OCI-LY3 (cell line): ENCODE measurements around the gene CCDC9B.
A peak's percentile ranks its signal among the peaks of the same experiment; 100 is the strongest.

Experiments used
- H2AFZ ChIP-seq: fragments of 200-600, 300-600 bp; shearing (Covaris generic); 2 replicates; pipeline ENCODE4 v1.6.0; 2014; ENCODE audit warnings: antibody characterized with exemption, low read depth, low read length
- H3K27ac ChIP-seq: fragments of 200-600, 300-600 bp; sonication (generic); 2 replicates; pipeline ENCODE4 v1.5.1; 2014; ENCODE audit warnings: mild to moderate bottlenecking, low read length, moderate library complexity, mixed read lengths
- H3K27me3 ChIP-seq: fragments of 200-600, 300-600 bp; sonication (generic); 2 replicates; pipeline ENCODE4 v1.6.1; 2014; ENCODE audit warnings: low read depth, low read length, mixed read lengths
- H3K36me3 ChIP-seq: fragments of 200-600, 300-600 bp; sonication (generic); replicated peaks from 2 replicates; pipeline ENCODE3; 2014; ENCODE audit warnings: low read depth, low read length, mixed read lengths
- H3K4me1 ChIP-seq: fragments of 300-600, 200-600 bp; sonication (generic); 2 replicates; pipeline ENCODE4 v1.6.1; 2014; ENCODE audit warnings: low read length, mixed read lengths
- H3K4me2 ChIP-seq: fragments of 200-600, 300-600 bp; sonication (generic); 2 replicates; pipeline ENCODE4 v1.6.1; 2014; ENCODE audit warnings: low read length, mixed read lengths
- H3K4me3 ChIP-seq: fragments of 300-600, 200-600 bp; sonication (generic); 2 replicates; pipeline ENCODE4 v1.5.1; 2014; ENCODE audit warnings: antibody characterized with exemption, mild to moderate bottlenecking, low read length, moderate library complexity
- H3K79me2 ChIP-seq: fragments of 300-600, 200-600 bp; shearing (Covaris generic); 2 replicates; pipeline ENCODE4 v1.6.1; 2014; ENCODE audit warnings: mild to moderate bottlenecking, low read length, mixed read lengths
- H3K9ac ChIP-seq: fragments of 300-600, 200-600 bp; shearing (Covaris generic); 2 replicates; pipeline ENCODE4 v1.6.0; 2014; ENCODE audit warnings: mild to moderate bottlenecking, low read length, moderate library complexity
- H3K9me3 ChIP-seq: fragments of 200-600, 300-600 bp; shearing (Covaris generic); 2 replicates; pipeline ENCODE4 v1.6.1; 2014; ENCODE audit warnings: low read length, mixed read lengths; ENCODE audit not compliant: insufficient read depth
- H4K20me1 ChIP-seq: fragments of 200-600, 300-600 bp; sonication (generic); 2 replicates; pipeline ENCODE4 v1.6.1; 2016; ENCODE audit warnings: low read length, mixed read lengths; ENCODE audit not compliant: insufficient read depth
- CTCF ChIP-seq: fragments of 200-600, 300-600 bp; sonication (generic); IDR thresholded peaks from 2 replicates; pipeline ENCODE4 v1.5.1; 2014; ENCODE audit warnings: antibody characterized with exemption, low read length, low read depth
- EZH2phosphoT487 ChIP-seq: fragments of 200-600 bp; shearing (Covaris generic); IDR thresholded peaks from 2 replicates; pipeline ENCODE4 v1.6.1; 2018; ENCODE audit warnings: antibody characterized with exemption, mixed run types, low read depth

CCDC9B gene

GRCh38 chr15:40327457-40327856, 13.3 kb downstream of the CCDC9B start:
- Histone ChIP-seq H3K4me1 (peaks cover 30% of the 10 kb centered on the region), H3K79me2 (0 out of 2 replicates have a peak, but pooled peaks cover 2% of the 10 kb centered on the region), H2AFZ (no peak overlapping the region), H3K4me2 (no peak overlapping the region), H4K20me1 (0 out of 2 replicates have a peak, but pooled peaks cover 9% of the 10 kb centered on the region), H3K9ac (no peak overlapping the region), H3K27ac (no peak overlapping the region), H3K9me3 (no peaks in the 10 kb centered on the region), H3K36me3 (peaks cover 43% of the 10 kb centered on the region), H3K4me3 (no peak overlapping the region), H3K27me3 (no peaks in the 10 kb centered on the region)
- TF ChIP-seq CTCF = no peak
- TF ChIP-seq EZH2phosphoT487 = no peak

- TF ChIP-seq EZH2phosphoT487 = no peak
- TF ChIP-seq CTCF = no peak
- H3K9ac ChIP-seq = no peak overlapping the region
- no peak overlapping the region for H2AFZ ChIP-seq
- no peak overlapping the region for H3K4me3 ChIP-seq
- H3K4me1 ChIP-seq = peaks cover 35% of the 10 kb centered on the region
- peaks cover 39% of the 10 kb centered on the region for H3K36me3 ChIP-seq
- no peak overlapping the region for H3K27ac ChIP-seq
- H3K9me3 ChIP-seq = no peaks in the 10 kb centered on the region
- no peak overlapping the region for H3K4me2 ChIP-seq
- no peaks in the 10 kb centered on the region for H3K27me3 ChIP-seq
- 0 out of 2 replicates have a peak, but pooled peaks cover 9% of the 10 kb centered on the region for H4K20me1 ChIP-seq
- 0 out of 2 replicates have a peak, but pooled peaks cover 2% of the 10 kb centered on the region for H3K79me2 ChIP-seq
Observed at GRCh38 chr15:40325700-40326099, 15.0 kb downstream of the CCDC9B start.

GRCh38 chr15:40325188-40325587, 15.6 kb downstream of the CCDC9B start:
- no peaks in the 10 kb centered on the region for H3K9me3 ChIP-seq
- H4K20me1 ChIP-seq = 0 out of 2 replicates have a peak, but pooled peaks cover 9% of the 10 kb centered on the region
- H3K4me3 ChIP-seq = peak overlapping the region; percentile 88
- 0 out of 2 replicates have a peak, but pooled peaks cover 2% of the 10 kb centered on the region for H3K79me2 ChIP-seq
- 0 out of 2 replicates have a peak overlapping the region, but pooled peaks have one; percentile 69 for H3K9ac ChIP-seq
- no peak for TF ChIP-seq CTCF
- no peak for TF ChIP-seq EZH2phosphoT487
- H3K36me3 ChIP-seq = peaks cover 39% of the 10 kb centered on the region
- H2AFZ ChIP-seq = no peak overlapping the region
- no peak overlapping the region for H3K27ac ChIP-seq
- no peaks in the 10 kb centered on the region for H3K27me3 ChIP-seq
- H3K4me2 ChIP-seq = peak overlapping the region; percentile 93
- H3K4me1 ChIP-seq = peaks cover 30% of the 10 kb centered on the region

- TF ChIP-seq CTCF (no peak), EZH2phosphoT487 (no peak)
- Histone ChIP-seq H3K4me1 (peaks cover 26% of the 10 kb centered on the region), H4K20me1 (0 out of 2 replicates have a peak, but pooled peaks cover 9% of the 10 kb centered on the region), H3K4me2 (peak overlapping the region; percentile 93), H3K36me3 (peaks cover 34% of the 10 kb centered on the region), H3K79me2 (0 out of 2 replicates have a peak, but pooled peaks cover 2% of the 10 kb centered on the region), H3K9me3 (no peaks in the 10 kb centered on the region), H3K27ac (no peak overlapping the region), H2AFZ (no peak overlapping the region), H3K27me3 (no peaks in the 10 kb centered on the region; the same call in 1 of the 2 replicates), H3K4me3 (peak overlapping the region; percentile 88), H3K9ac (peak overlapping the region; percentile 69)
Observed at GRCh38 chr15:40323953-40324937, 16.5 kb downstream of the CCDC9B start.
